PC-9 (cell line): Measurements from ENCODE around the gene CAPRIN1.

Experiments
- CTCF ChIP-seq: fragments of 200-600 bp; sonication (generic); conservative IDR thresholded peaks from 2 replicates; pipeline ENCODE4 v1.6.1; 2017; ENCODE audit warnings: mixed run types, antibody characterized with exemption, mild to moderate bottlenecking, moderate library complexity
- EZH2 ChIP-seq: fragments of 200-600 bp; sonication (generic); IDR thresholded peaks from 2 replicates; pipeline ENCODE4 v1.8.0; 2017; ENCODE audit warnings: antibody characterized with exemption, low read depth

GRCh38 chr11:34139346-34139745 lies 87.8 kb downstream of the CAPRIN1 start:
- no peak for TF ChIP-seq CTCF
- no peak for TF ChIP-seq EZH2
